Aorta (tissue), 5 donors: Measurements from ENCODE around the gene CNDP1. TPM values are rescaled to one million over a fixed set of nuclear protein-coding genes. Genes with fewer than 3 reads are reported as not detected.

Source experiments
- ATAC-seq: fragments of 200-7000 bp; cut with Tn5 transposase; one replicate; pipeline ENCODE4 v1.9.1; 2022; ENCODE audit warnings: moderate library complexity; ENCODE audit not compliant: low FRiP score
- DNase-seq, 2 donors: peaks; one replicate each; pipeline ENCODE4 v3.0.0-alpha.2; 2020
- H3K27ac ChIP-seq, 2 donors: one replicate each; pipeline ENCODE4 v1.5.1; 2013; ENCODE audit warnings: low read length in 2 of 2, mild to moderate bottlenecking in 2 of 2, moderate library complexity in 2 of 2, control low read depth in 1 of 2, inconsistent platforms in 1 of 2, low read depth in 1 of 2
- H3K27me3 ChIP-seq, 2 donors: one replicate each; pipeline ENCODE4 v1.6.1; 2013; ENCODE audit warnings: control low read depth in 1 of 2, low read length in 1 of 2, mild to moderate bottlenecking in 1 of 2, moderate library complexity in 1 of 2; ENCODE audit not compliant: insufficient read depth in 2 of 2, control insufficient read depth in 1 of 2
- H3K36me3 ChIP-seq, 2 donors: one replicate each; pipeline ENCODE4 v1.6.1; 2013; ENCODE audit warnings: control low read depth in 1 of 2, low read length in 1 of 2, mild to moderate bottlenecking in 1 of 2; ENCODE audit not compliant: insufficient read depth in 2 of 2, control insufficient read depth in 1 of 2
- H3K4me1 ChIP-seq, 2 donors: one replicate each; pipeline ENCODE4 v1.6.1; 2013; ENCODE audit warnings: low read length in 2 of 2, control low read depth in 1 of 2, mild to moderate bottlenecking in 1 of 2, moderate library complexity in 1 of 2; ENCODE audit not compliant: insufficient read depth in 2 of 2, control insufficient read depth in 1 of 2
- H3K4me3 ChIP-seq, 2 donors: one replicate each; pipeline ENCODE4 v1.5.1; 2013; ENCODE audit warnings: low read length in 2 of 2, control low read depth in 1 of 2, mild to moderate bottlenecking in 1 of 2
- H3K9me3 ChIP-seq: one replicate; pipeline ENCODE4 v1.6.1; 2013; ENCODE audit warnings: mild to moderate bottlenecking, low read length; ENCODE audit not compliant: control insufficient read depth
- WGBS, 2 donors: extraction: QIAGEN DNeasy Blood & Tissue Kit; methylation state at CpG; one replicate each; pipeline ENCODE4 v1.1.7; 2013; 5-methylcytosine and 5-hydroxymethylcytosine counted together
- intact Hi-C, 2 donors: fragments of 100-400 bp; cut with DNase I; formaldehyde crosslinking; loops; one replicate each; pipeline versions ENCODE4 v1.14.2 to v1.15.0; 2022
- polyA plus RNA-seq, 2 donors: library from polyadenylated mRNA; stranded (reverse); fragments of 200-250 nt; gene quantifications; one replicate each; pipeline ENCODE4 v1.2.3, GENCODE V29; 2013
- total RNA-seq, 2 donors: library from RNA; stranded (reverse); fragmentation: NEBNext Ultra II Directional; extraction: Animal tissue kit (Norgen Biotek cat#: 25700); gene quantifications; one replicate each; pipeline ENCODE4 v1.2.1, GENCODE V29; 2021
- donor health status: healthy with polysubstance abuse.
- donor health status: Bipolar disorder and iron deficiency.
- donor health status: DM: no; HTN: no; CAD: no.
- donor health status: DM: no; HTN: no; CAD: no.
- donor health status: DM: yes; HTN: yes; CAD: no.

Gene CNDP1
- total and polyA plus RNA-seq, 4 donors, result 0.49 to 5.4 TPM; not detected in 2

DNA sequence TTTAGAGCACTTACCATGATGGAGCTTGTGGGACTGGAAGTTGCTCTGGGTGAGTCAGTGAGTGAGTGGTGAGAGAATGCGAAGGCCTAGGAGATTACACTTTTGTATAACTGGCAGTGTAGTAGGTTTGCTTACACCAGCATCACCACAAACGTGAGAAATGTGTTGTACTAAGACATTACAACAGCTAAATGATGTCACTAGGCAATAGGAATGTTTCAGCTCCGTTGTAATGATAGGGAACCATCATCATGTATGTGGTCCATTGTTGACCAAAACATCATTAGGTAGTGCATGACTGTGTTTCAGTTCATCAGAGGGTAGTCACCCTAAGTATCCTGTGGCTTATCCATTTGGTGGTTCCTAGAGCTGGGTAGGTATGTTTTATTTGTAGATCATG, 75.2 kb downstream of the CNDP1 start:
- no peak overlapping the region for H3K27ac ChIP-seq
- no peaks in the 10 kb centered on the region for H3K27me3 ChIP-seq
- no peak overlapping the region for H3K4me3 ChIP-seq
- no peaks in the 10 kb centered on the region for H3K9me3 ChIP-seq
- intact Hi-C loops, result loop anchor here in 1 of 2 donors (10.0 kb wide), 1 partner anchor 1255 kb away; no protein-coding TSS in a partner anchor
- no peak for ATAC-seq
- no peaks in the 10 kb centered on the region for H3K36me3 ChIP-seq
- H3K4me1 ChIP-seq, result no peaks in the 10 kb centered on the region
- no peak for DNase-seq
- WGBS, 2 donors, result 85 to 88% methylated on average over 3 of the region's 3 CpGs

DNA sequence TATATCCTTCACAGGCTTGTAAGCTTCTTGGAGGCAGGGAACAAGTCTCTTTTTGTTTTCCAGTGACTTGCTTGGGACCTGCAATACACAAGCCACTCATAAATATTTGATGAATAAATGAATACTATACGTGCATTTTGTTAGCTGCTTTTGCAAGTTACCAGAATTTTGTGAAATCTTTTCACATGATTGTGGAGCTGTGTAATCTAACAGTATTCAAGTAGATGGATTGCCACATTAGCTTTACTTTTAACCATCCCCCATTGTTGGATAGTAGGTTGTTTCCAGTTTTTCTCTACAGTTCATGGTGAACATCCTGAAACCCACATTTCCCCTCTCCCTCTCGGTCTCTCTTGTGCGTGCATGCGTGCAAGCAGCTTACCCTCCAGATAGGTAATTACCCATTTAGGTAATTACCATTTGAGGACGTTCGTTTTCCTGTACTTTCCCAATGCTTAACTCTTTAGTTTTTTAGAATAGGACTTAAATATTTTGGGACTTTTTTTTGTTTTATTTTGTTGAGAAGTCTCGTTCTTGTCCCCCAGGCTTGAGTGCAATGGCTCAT, 75.8 kb downstream of the CNDP1 start:
- Histone ChIP-seq H3K9me3 (no peaks in the 10 kb centered on the region), H3K27ac (no peak overlapping the region), H3K36me3 (peaks cover 0 to 2% of the 10 kb centered on the region in 2 donors), H3K27me3 (no peaks in the 10 kb centered on the region), H3K4me3 (no peak overlapping the region), H3K4me1 (no peaks in the 10 kb centered on the region)
- intact Hi-C loops, result no loop called here
- no peak for DNase-seq
- no peak for ATAC-seq
- WGBS, 2 donors, result 90 to 92% methylated on average over 7 of the region's 7 CpGs

- Histone ChIP-seq H3K36me3 (peaks cover 0 to 2% of the 10 kb centered on the region in 2 donors), H3K4me1 (no peaks in the 10 kb centered on the region), H3K9me3 (no peaks in the 10 kb centered on the region), H3K27me3 (no peaks in the 10 kb centered on the region), H3K4me3 (no peak overlapping the region), H3K27ac (no peak overlapping the region)
- ATAC-seq (no peak), DNase-seq (no peak)
- intact Hi-C loops, result no loop called here
- 63 to 74% methylated on average over 1 of the region's 1 CpG for WGBS, 2 donors
These were observed 76.6 kb downstream of the CNDP1 start for GRCh38 chr18:74610860-74611259.

GRCh38 chr18:74611765-74612164, 77.5 kb downstream of the CNDP1 start:
- H3K27ac ChIP-seq, result no peak overlapping the region
- no peaks in the 10 kb centered on the region for H3K27me3 ChIP-seq
- H3K4me1 ChIP-seq, result no peaks in the 10 kb centered on the region
- no peak for ATAC-seq
- no peaks in the 10 kb centered on the region for H3K9me3 ChIP-seq
- peaks cover 0 to 2% of the 10 kb centered on the region in 2 donors for H3K36me3 ChIP-seq
- no peak for DNase-seq
- 93 to 95% methylated on average over 4 of the region's 4 CpGs for WGBS, 2 donors
- no peak overlapping the region for H3K4me3 ChIP-seq
- intact Hi-C loops, result no loop called here

DNA sequence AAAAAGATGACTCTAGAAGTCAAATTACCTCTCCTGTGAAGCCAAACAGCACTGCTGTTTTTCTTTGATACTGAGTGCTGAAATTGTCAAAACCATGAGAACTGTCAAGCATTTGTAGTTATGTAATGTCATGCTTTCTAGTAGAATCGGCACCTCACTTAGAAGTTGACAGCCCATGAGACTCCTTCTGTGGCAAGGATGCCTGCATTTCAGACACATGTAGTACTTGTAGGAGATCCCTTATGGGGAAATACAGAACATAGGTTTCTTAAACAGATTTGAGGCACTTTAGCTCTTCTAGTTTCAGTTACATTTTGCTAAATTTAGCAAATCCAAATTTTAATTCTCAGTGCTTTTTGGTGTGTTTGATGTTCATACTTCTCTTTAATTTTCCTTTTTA, 79.1 kb downstream of the CNDP1 start:
- WGBS, 2 donors, result 23 to 42% methylated on average over 1 of the region's 1 CpG

GRCh38 chr18:74616494-74616893, 82.2 kb downstream of the CNDP1 start:
- Histone ChIP-seq H3K36me3 (peaks cover 0 to 2% of the 10 kb centered on the region in 2 donors), H3K4me3 (no peak overlapping the region), H3K4me1 (no peaks in the 10 kb centered on the region), H3K9me3 (no peaks in the 10 kb centered on the region), H3K27me3 (no peaks in the 10 kb centered on the region), H3K27ac (no peak overlapping the region)
- DNase-seq (no peak), ATAC-seq (no peak)
- intact Hi-C loops, result no loop called here
- WGBS, 2 donors, result 62 to 71% methylated on average over 7 of the region's 7 CpGs

More for the DNA sequence above, 79.1 kb downstream of the CNDP1 start:
- H3K4me1 ChIP-seq, result no peaks in the 10 kb centered on the region
- intact Hi-C loops, result no loop called here
- no peak overlapping the region for H3K27ac ChIP-seq
- H3K4me3 ChIP-seq, result no peak overlapping the region
- no peaks in the 10 kb centered on the region for H3K27me3 ChIP-seq
- DNase-seq (no peak), ATAC-seq (no peak)
- no peaks in the 10 kb centered on the region for H3K9me3 ChIP-seq
- H3K36me3 ChIP-seq, result peaks cover 0 to 2% of the 10 kb centered on the region in 2 donors

DNA sequence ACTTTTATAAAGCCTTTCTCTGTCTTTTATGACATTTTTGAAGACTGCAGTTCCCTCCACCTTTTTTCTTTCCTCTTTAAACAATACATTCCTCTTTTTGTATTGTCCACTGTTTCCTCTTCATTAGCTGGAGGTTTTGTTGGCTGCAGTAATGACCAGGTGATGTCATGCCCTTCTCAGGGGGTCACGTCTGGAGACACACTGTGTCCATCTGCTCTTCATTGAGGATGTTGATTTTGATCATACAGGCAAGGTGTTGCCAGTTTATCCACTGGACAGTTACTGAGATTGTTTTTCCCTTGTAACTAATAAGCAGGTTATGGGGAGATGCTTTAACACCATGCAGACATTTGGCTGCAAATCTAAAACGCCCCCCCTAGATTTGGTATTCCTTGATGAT, 83.2 kb downstream of the CNDP1 start:
- WGBS, 2 donors, result 68 to 69% methylated on average over 2 of the region's 2 CpGs
- no peaks in the 10 kb centered on the region for H3K4me1 ChIP-seq
- no peak overlapping the region for H3K27ac ChIP-seq
- H3K27me3 ChIP-seq, result no peaks in the 10 kb centered on the region
- ATAC-seq, result no peak
- H3K9me3 ChIP-seq, result no peaks in the 10 kb centered on the region
- no peak for DNase-seq
- intact Hi-C loops, result no loop called here
- H3K36me3 ChIP-seq, result peaks cover 0 to 2% of the 10 kb centered on the region in 2 donors
- no peak overlapping the region for H3K4me3 ChIP-seq

GRCh38 chr18:74622072-74622471, 87.8 kb downstream of the CNDP1 start:
- Histone ChIP-seq H3K9me3 (no peaks in the 10 kb centered on the region), H3K36me3 (no peaks in the 10 kb centered on the region), H3K27ac (no peak overlapping the region), H3K4me3 (no peak overlapping the region), H3K4me1 (no peaks in the 10 kb centered on the region), H3K27me3 (no peaks in the 10 kb centered on the region)
- ATAC-seq, result no peak
- WGBS, 2 donors, result 85 to 86% methylated on average over 9 of the region's 9 CpGs
- no peak for DNase-seq
- intact Hi-C loops, result no loop called here

GRCh38 chr18:74623047-74623816, 88.9 kb downstream of the CNDP1 start:
- 68 to 71% methylated on average over 24 of the region's 24 CpGs for WGBS, 2 donors
- no peaks in the 10 kb centered on the region for H3K4me1 ChIP-seq
- no peak overlapping the region for H3K4me3 ChIP-seq
- ATAC-seq, result peak; percentile 33
- H3K27me3 ChIP-seq, result no peaks in the 10 kb centered on the region
- H3K9me3 ChIP-seq, result no peaks in the 10 kb centered on the region
- no peak for DNase-seq
- no peak overlapping the region for H3K27ac ChIP-seq
- intact Hi-C loops, result no loop called here
- H3K36me3 ChIP-seq, result no peaks in the 10 kb centered on the region
